ENCODE results near the gene DMBX1. TPM values are rescaled to one million over a fixed set of nuclear protein-coding genes. Genes with fewer than 3 reads are reported as not detected.

The DMBX1 gene
- total RNA-seq, 4 donors from 2014 or later: 0.25 to 0.55 (median 0.30) TPM; not detected in 1

DNA sequence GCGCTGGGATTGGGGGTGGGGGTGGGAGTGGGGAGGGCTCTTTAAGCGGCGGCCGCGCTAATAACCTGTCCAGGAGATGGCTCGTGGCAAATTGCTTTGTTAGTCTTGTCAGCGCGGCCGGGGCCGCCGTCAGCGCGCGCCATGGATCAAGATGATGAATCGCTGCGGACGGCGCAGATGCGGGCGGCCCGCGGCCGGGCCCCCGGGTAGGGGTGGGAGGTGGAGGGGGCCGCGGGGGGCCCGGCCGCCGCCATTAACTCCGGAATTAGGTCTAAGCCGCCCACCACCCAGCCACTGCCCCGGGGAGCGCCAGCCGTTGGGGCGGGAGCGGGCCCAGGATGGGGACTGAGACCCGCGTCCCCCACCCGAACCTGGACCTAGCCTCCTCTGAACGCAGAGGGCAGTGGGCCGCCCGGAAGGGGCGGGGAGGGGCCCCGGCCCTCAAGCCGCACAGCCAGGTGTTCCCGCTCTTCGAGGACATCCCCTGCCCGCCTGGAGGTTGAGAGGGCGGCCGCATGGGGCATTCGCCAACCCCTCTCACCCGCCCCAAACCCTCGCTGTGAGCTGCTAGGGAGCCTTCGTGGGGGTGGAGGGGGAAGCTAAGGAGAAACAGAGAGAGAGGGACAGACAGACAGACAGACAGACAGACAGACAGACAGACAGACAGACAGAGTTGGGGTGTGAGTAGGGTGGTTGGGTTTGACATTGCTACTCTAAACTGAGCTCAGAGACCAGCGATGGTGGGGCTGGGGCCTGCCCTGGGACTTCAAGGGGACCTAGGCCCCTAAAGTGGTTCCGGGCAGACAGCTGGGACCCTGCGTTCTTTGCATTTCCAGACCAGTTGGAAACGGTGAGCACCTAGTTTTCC lies 3.8 kb upstream of the DMBX1 start:
- H3K4me3 ChIP-seq: no peak overlapping the region
- WGBS: 23% methylated on average over 34 of the region's 58 CpGs
- H3K4me1 ChIP-seq: peaks cover 29% of the 10 kb centered on the region
- no peak for DNase-seq (ENCODE audit: low spot score in 2 of 2)
- H3K36me3 ChIP-seq: no peaks in the 10 kb centered on the region
- H3K27ac ChIP-seq: no peak overlapping the region
- no peaks in the 10 kb centered on the region for H3K9me3 ChIP-seq
- TF ChIP-seq POLR2AphosphoS5 (IDR thresholded peaks at IDR 0.05) (no peak), POLR2A (IDR thresholded peaks at IDR 0.05) (no peak), EP300 (IDR thresholded peaks at IDR 0.05) (no peak)
- TF ChIP-seq, protein P1, sequence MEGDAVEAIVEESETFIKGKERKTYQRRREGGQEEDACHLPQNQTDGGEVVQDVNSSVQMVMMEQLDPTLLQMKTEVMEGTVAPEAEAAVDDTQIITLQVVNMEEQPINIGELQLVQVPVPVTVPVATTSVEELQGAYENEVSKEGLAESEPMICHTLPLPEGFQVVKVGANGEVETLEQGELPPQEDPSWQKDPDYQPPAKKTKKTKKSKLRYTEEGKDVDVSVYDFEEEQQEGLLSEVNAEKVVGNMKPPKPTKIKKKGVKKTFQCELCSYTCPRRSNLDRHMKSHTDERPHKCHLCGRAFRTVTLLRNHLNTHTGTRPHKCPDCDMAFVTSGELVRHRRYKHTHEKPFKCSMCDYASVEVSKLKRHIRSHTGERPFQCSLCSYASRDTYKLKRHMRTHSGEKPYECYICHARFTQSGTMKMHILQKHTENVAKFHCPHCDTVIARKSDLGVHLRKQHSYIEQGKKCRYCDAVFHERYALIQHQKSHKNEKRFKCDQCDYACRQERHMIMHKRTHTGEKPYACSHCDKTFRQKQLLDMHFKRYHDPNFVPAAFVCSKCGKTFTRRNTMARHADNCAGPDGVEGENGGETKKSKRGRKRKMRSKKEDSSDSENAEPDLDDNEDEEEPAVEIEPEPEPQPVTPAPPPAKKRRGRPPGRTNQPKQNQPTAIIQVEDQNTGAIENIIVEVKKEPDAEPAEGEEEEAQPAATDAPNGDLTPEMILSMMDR (IDR thresholded peaks at IDR 0.05): no peak
- H3K27me3 ChIP-seq: peaks cover 85% of the 10 kb centered on the region

GRCh38 chr1:46486432-46487015 lies 3.1 kb upstream of the DMBX1 start:
- Histone ChIP-seq H3K4me1 (peaks cover 34% of the 10 kb centered on the region), H3K27me3 (peaks cover 85% of the 10 kb centered on the region), H3K36me3 (no peaks in the 10 kb centered on the region), H3K9me3 (no peaks in the 10 kb centered on the region), H3K4me3 (no peak overlapping the region), H3K27ac (no peak overlapping the region)
- 84% methylated on average over 8 of the region's 8 CpGs for WGBS
- TF ChIP-seq, protein P1 (IDR thresholded peaks at IDR 0.05): no peak
- no peak for TF ChIP-seq POLR2AphosphoS5 (IDR thresholded peaks at IDR 0.05)
- no peak for TF ChIP-seq EP300 (IDR thresholded peaks at IDR 0.05)
- no peak for TF ChIP-seq POLR2A (IDR thresholded peaks at IDR 0.05)
- DNase-seq (ENCODE audit: low spot score in 2 of 2): no peak

GRCh38 chr1:46487818-46488218 lies 1.8 kb upstream of the DMBX1 start:
- Histone ChIP-seq H3K4me1 (peaks cover 34% of the 10 kb centered on the region), H3K27me3 (peaks cover 94% of the 10 kb centered on the region), H3K9me3 (no peaks in the 10 kb centered on the region), H3K4me3 (no peak overlapping the region), H3K36me3 (no peaks in the 10 kb centered on the region), H3K27ac (no peak overlapping the region)
- TF ChIP-seq POLR2AphosphoS5 (IDR thresholded peaks at IDR 0.05): no peak
- no peak for TF ChIP-seq POLR2A (IDR thresholded peaks at IDR 0.05)
- TF ChIP-seq, protein P1 (IDR thresholded peaks at IDR 0.05): no peak
- TF ChIP-seq EP300 (IDR thresholded peaks at IDR 0.05): no peak
- 52% methylated on average over 7 of the region's 7 CpGs for WGBS
- no peak for DNase-seq (ENCODE audit: low spot score in 2 of 2)

- TF ChIP-seq POLR2AphosphoS5 (IDR thresholded peaks at IDR 0.05) (no peak), POLR2A (IDR thresholded peaks at IDR 0.05) (no peak), EP300 (IDR thresholded peaks at IDR 0.05) (no peak)
- TF ChIP-seq, protein P1 (IDR thresholded peaks at IDR 0.05): no peak
- H3K36me3 ChIP-seq: no peaks in the 10 kb centered on the region
- peaks cover 100% of the 10 kb centered on the region for H3K27me3 ChIP-seq
- H3K4me1 ChIP-seq: peaks cover 34% of the 10 kb centered on the region
- H3K27ac ChIP-seq: no peak overlapping the region
- no peaks in the 10 kb centered on the region for H3K9me3 ChIP-seq
- DNase-seq (ENCODE audit: low spot score in 2 of 2): no peak
- 20% methylated on average over 11 of the region's 24 CpGs for WGBS
- H3K4me3 ChIP-seq: no peak overlapping the region
These were observed 1.1 kb upstream of the DMBX1 start for GRCh38 chr1:46488343-46489168.

All from suprapubic skin (tissue), 4 donors.